Mesothelial cell of epicardium (in vitro differentiated cells): Measurements from ENCODE around the gene ALG14. TPM values are rescaled to one million over a fixed set of nuclear protein-coding genes. Genes with fewer than 3 reads are reported as not detected.

Source experiments
- DNase-seq, 2 experiments: peaks; one replicate each; pipeline ENCODE4 v3.0.0; 2021; ENCODE audit warnings: low spot score in 2 of 2; ENCODE audit not compliant: unreplicated experiment in 2 of 2
- H3K27ac Mint-ChIP-seq: 2 replicates; pipeline ENCODE4 v1.8.0; 2021; ENCODE audit warnings: mixed read lengths
- H3K27me3 Mint-ChIP-seq: 2 replicates; pipeline ENCODE4 v1.8.0; 2021; ENCODE audit warnings: low read depth, mixed read lengths
- H3K36me3 Mint-ChIP-seq: 2 replicates; pipeline ENCODE4 v1.8.0; 2021; ENCODE audit warnings: mixed read lengths
- H3K4me1 Mint-ChIP-seq: 2 replicates; pipeline ENCODE4 v1.8.0; 2021; ENCODE audit warnings: mixed read lengths
- H3K4me3 Mint-ChIP-seq: 2 replicates; pipeline ENCODE4 v1.8.0; 2021; ENCODE audit warnings: mild to moderate bottlenecking, moderate library complexity, mixed read lengths
- H3K9me3 Mint-ChIP-seq: 2 replicates; pipeline ENCODE4 v1.8.0; 2021; ENCODE audit warnings: mixed read lengths
- CTCF ChIP-seq: fragments of 200-600 bp; sonication (generic); IDR thresholded peaks from one replicate; pipeline ENCODE4 v1.5.0; 2021; ENCODE audit warnings: antibody characterized with exemption; ENCODE audit not compliant: unreplicated experiment
- total RNA-seq: library from RNA; stranded (reverse); gene quantifications from 3 replicates; pipeline ENCODE4 v1.2.1, GENCODE V29; 2021

Gene ALG14
- total RNA-seq, 1 donor from 2014 or later = 5.0 TPM

- no peak for TF ChIP-seq CTCF
- H3K27ac Mint-ChIP-seq = no peak overlapping the region
- no peak for DNase-seq
Observed at GRCh38 chr1:95040032-95040525, 32.7 kb downstream of the ALG14 start.

GRCh38 chr1:95039360-95040031 lies 33.3 kb downstream of the ALG14 start:
- no peak overlapping the region for H3K27ac Mint-ChIP-seq
- H3K27me3 Mint-ChIP-seq = no peaks in the 10 kb centered on the region
- no peak overlapping the region for H3K4me3 Mint-ChIP-seq
- no peak for DNase-seq
- TF ChIP-seq CTCF = no peak
- H3K9me3 Mint-ChIP-seq = no peaks in the 10 kb centered on the region
- peaks cover 5% of the 10 kb centered on the region for H3K4me1 Mint-ChIP-seq
- H3K36me3 Mint-ChIP-seq = no peaks in the 10 kb centered on the region

More at GRCh38 chr1:95040032-95040525, 32.7 kb downstream of the ALG14 start:
- H3K4me1 Mint-ChIP-seq = peaks cover 5% of the 10 kb centered on the region
- no peaks in the 10 kb centered on the region for H3K36me3 Mint-ChIP-seq
- H3K9me3 Mint-ChIP-seq = no peaks in the 10 kb centered on the region
- H3K4me3 Mint-ChIP-seq = no peak overlapping the region
- no peaks in the 10 kb centered on the region for H3K27me3 Mint-ChIP-seq

- no peak overlapping the region for H3K4me3 Mint-ChIP-seq
- no peaks in the 10 kb centered on the region for H3K36me3 Mint-ChIP-seq
- H3K4me1 Mint-ChIP-seq = no peaks in the 10 kb centered on the region
- H3K27ac Mint-ChIP-seq = no peak overlapping the region
- no peak for TF ChIP-seq CTCF
- no peaks in the 10 kb centered on the region for H3K27me3 Mint-ChIP-seq
- H3K9me3 Mint-ChIP-seq = no peaks in the 10 kb centered on the region
- no peak for DNase-seq
Observed at GRCh38 chr1:95035536-95035935, 37.2 kb downstream of the ALG14 start.

GRCh38 chr1:95034506-95034905 lies 38.2 kb downstream of the ALG14 start:
- TF ChIP-seq CTCF = no peak
- DNase-seq = no peak
- H3K27ac Mint-ChIP-seq = no peak overlapping the region
- no peaks in the 10 kb centered on the region for H3K9me3 Mint-ChIP-seq
- H3K4me1 Mint-ChIP-seq = no peaks in the 10 kb centered on the region
- H3K27me3 Mint-ChIP-seq = no peaks in the 10 kb centered on the region
- H3K4me3 Mint-ChIP-seq = no peak overlapping the region
- no peaks in the 10 kb centered on the region for H3K36me3 Mint-ChIP-seq

GRCh38 chr1:95033843-95034242 lies 38.9 kb downstream of the ALG14 start:
- H3K27me3 Mint-ChIP-seq = no peaks in the 10 kb centered on the region
- no peak overlapping the region for H3K27ac Mint-ChIP-seq
- H3K4me1 Mint-ChIP-seq = no peaks in the 10 kb centered on the region
- no peak overlapping the region for H3K4me3 Mint-ChIP-seq
- H3K36me3 Mint-ChIP-seq = no peaks in the 10 kb centered on the region
- no peak for TF ChIP-seq CTCF
- DNase-seq = no peak
- H3K9me3 Mint-ChIP-seq = no peaks in the 10 kb centered on the region
